Heart left ventricle (tissue), 13 donors: ENCODE results near the gene SPATA3.

Experiments
- POLR2A ChIP-seq, 2 donors: fragments of 450-650 bp; IDR thresholded peaks; one replicate each; pipeline ENCODE4 v1.6.1; 2017; ENCODE audit warnings: antibody characterized with exemption in 2 of 2, mild to moderate bottlenecking in 2 of 2, moderate library complexity in 2 of 2
- TF ChIP-seq, protein P1 (sequence below), 12 donors: fragments of 200-600 bp; sonication (generic) in 4 of 12; IDR thresholded peaks; one replicate each; pipeline versions ENCODE4 v1.5.0 to v1.8.0; 2018 to 2022; ENCODE audit warnings: antibody characterized with exemption in 12 of 12, mild to moderate bottlenecking in 5 of 12
- donor health status: ischemic (EF 13 %, LVEDD 7.1; RV severe dilation, severe dysfunction).
- donor health status: DM: no; HTN: yes; CAD: no.
- donor health status: DM: no; HTN: no; CAD: no.
- donor health status: ischemic (EF 25% LVEDD 6.9; RV normal size, moderate dysfunction).
- donor health status: ischemic (EF 25% LVEDD 5.7; RV mildly dilated, moderate dysfunction).
- donor health status: ischemic (EF 35%, LVEDD 5.7; RV mildly dilated, moderate dysfunction).
- donor health status: nonischemic (EF 11% LVEDD 7.7; RV severe dilation, severe dysfunction).
- donor health status: DM: yes; HTN: yes; CAD: no.
- donor health status: PGD.
- donor health status: ischemic (EF 29% LVEDD 5.4; RV normal size, mild dysfunction).
- donor health status: nonischemic (EF 23%, LVEDD 6.1; RV moderate dilation, normal function).

DNA sequence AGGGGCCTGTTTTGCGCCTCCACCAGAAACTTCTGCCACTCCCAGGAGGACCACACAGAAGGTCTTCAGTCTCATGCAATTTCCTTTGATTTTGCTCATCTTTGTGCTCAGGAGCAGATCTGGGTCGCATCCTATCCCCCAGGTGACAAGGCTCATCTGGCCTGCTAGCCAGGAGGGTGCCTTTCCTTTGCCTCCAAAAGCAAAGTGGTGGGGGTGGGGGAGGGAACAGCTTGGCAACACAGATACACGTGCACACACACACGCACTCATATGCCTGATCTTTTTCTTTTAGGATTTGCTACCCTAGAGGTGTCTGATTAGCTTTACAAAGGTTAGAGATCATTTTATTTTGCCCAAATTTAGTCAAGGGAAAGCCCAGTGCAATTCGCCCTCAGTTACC is 13.8 kb upstream of the SPATA3 start:
- TF ChIP-seq, protein P1, sequence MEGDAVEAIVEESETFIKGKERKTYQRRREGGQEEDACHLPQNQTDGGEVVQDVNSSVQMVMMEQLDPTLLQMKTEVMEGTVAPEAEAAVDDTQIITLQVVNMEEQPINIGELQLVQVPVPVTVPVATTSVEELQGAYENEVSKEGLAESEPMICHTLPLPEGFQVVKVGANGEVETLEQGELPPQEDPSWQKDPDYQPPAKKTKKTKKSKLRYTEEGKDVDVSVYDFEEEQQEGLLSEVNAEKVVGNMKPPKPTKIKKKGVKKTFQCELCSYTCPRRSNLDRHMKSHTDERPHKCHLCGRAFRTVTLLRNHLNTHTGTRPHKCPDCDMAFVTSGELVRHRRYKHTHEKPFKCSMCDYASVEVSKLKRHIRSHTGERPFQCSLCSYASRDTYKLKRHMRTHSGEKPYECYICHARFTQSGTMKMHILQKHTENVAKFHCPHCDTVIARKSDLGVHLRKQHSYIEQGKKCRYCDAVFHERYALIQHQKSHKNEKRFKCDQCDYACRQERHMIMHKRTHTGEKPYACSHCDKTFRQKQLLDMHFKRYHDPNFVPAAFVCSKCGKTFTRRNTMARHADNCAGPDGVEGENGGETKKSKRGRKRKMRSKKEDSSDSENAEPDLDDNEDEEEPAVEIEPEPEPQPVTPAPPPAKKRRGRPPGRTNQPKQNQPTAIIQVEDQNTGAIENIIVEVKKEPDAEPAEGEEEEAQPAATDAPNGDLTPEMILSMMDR (IDR thresholded peaks at IDR 0.05), result no peak
- TF ChIP-seq POLR2A (IDR thresholded peaks at IDR 0.05), result no peak
